GM12891 (cell line): Measurements from ENCODE around the gene TRIO.

Source experiments
- PAX5 ChIP-seq: IDR thresholded peaks from 2 replicates; pipeline ENCODE4 v1.6.1; 2011; ENCODE audit warnings: low read length, moderate library complexity, mild to moderate bottlenecking; ENCODE audit not compliant: insufficient read depth, severe bottlenecking
- POLR2A ChIP-seq: IDR thresholded peaks from 2 replicates; pipeline ENCODE4 v1.6.1; 2011; ENCODE audit warnings: low read depth, low read length, control low read depth
- POLR2AphosphoS5 ChIP-seq: IDR thresholded peaks from 2 replicates; pipeline ENCODE4 v1.6.1; 2011; ENCODE audit warnings: low read depth, low read length, control low read depth
- POU2F2 ChIP-seq: IDR thresholded peaks from 2 replicates; pipeline ENCODE4 v1.6.1; 2011; ENCODE audit warnings: low read depth, mild to moderate bottlenecking, control low read depth, low read length, moderate library complexity
- SPI1 ChIP-seq: IDR thresholded peaks from 2 replicates; pipeline ENCODE4 v1.6.1; 2011; ENCODE audit warnings: low read depth, low read length, control low read depth
- TAF1 ChIP-seq: IDR thresholded peaks from 2 replicates; pipeline ENCODE4 v1.6.1; 2011; ENCODE audit warnings: low read depth, low read length, control low read depth

GRCh38 chr5:14183187-14183939, 40.2 kb downstream of the TRIO start:
- TF ChIP-seq TAF1 (no peak), POLR2AphosphoS5 (no peak), POLR2A (no peak), SPI1 (no peak), PAX5 (no peak), POU2F2 (no peak)
